ENCODE measurements around the gene CSNK2B.

The CSNK2B gene

DNA sequence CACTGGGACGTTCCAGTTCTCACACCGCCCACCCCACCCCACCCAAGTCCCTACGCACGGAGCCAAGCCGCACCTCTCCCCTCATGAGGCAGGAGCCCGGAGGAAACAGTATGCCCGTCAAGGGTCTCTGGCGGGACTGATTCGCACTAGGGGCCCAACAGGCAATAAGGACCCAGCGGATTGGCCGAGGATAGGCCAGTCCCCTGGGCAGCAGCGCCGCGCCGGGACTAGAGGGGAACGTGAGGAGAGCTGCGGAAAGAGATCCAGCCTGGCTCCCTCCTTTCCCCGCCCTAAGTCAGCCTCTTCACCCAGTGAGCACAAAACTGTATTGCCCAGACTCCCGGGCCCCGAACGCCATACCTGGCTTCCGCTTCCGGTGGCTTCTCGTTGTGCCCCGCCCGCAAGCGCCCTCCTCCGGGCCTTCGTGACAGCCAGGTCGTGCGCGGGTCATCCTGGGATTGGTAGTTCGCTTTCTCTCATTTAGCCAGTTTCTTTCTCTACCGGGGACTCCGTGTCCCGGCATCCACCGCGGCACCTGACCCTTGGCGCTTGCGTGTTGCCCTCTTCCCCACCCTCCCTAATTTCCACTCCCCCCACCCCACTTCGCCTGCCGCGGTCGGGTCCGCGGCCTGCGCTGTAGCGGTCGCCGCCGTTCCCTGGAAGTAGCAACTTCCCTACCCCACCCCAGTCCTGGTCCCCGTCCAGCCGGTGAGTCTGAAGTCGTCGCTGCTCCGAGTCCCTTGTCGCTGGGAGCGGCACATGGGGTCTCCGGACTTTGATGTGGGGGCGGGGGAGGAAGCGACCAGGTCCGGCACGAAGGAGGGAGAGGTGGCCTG, at the start of gene CSNK2B:
Gene CSNK2B, plus strand, starts transcription at position 580 of the 836 bp plus-strand sequence. CDS start 752 bp downstream, outside the sequence.
- peak within 1 kb of the TSS; percentile 96 for H3K4me3 ChIP-seq (ENCODE audit: low read depth, low read length)
- peak; percentile 98 for DNase-seq (ENCODE audit: low read depth)
- TF ChIP-seq, protein P1, sequence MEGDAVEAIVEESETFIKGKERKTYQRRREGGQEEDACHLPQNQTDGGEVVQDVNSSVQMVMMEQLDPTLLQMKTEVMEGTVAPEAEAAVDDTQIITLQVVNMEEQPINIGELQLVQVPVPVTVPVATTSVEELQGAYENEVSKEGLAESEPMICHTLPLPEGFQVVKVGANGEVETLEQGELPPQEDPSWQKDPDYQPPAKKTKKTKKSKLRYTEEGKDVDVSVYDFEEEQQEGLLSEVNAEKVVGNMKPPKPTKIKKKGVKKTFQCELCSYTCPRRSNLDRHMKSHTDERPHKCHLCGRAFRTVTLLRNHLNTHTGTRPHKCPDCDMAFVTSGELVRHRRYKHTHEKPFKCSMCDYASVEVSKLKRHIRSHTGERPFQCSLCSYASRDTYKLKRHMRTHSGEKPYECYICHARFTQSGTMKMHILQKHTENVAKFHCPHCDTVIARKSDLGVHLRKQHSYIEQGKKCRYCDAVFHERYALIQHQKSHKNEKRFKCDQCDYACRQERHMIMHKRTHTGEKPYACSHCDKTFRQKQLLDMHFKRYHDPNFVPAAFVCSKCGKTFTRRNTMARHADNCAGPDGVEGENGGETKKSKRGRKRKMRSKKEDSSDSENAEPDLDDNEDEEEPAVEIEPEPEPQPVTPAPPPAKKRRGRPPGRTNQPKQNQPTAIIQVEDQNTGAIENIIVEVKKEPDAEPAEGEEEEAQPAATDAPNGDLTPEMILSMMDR (IDR thresholded peaks at IDR 0.05; ENCODE audit: insufficient read depth, low read depth, low read length, missing control alignments), result no peak

- no peak overlapping the region for H3K4me3 ChIP-seq (ENCODE audit: low read depth, low read length)
- peak; percentile 49 for DNase-seq (ENCODE audit: low read depth)
- TF ChIP-seq, protein P1 (IDR thresholded peaks at IDR 0.05; ENCODE audit: insufficient read depth, low read depth, low read length, missing control alignments), result no peak
Observed at GRCh38 chr6:31617010-31617409, 48.9 kb upstream of the CSNK2B start.

GRCh38 chr6:31619805-31620585, 45.9 kb upstream of the CSNK2B start:
- DNase-seq (ENCODE audit: low read depth), result peak; percentile 100
- peak overlapping the region; percentile 68 for H3K4me3 ChIP-seq (ENCODE audit: low read depth, low read length)
- TF ChIP-seq, protein P1 (IDR thresholded peaks at IDR 0.05; ENCODE audit: insufficient read depth, low read depth, low read length, missing control alignments), result no peak

- no peak for DNase-seq (ENCODE audit: low read depth)
- TF ChIP-seq, protein P1 (IDR thresholded peaks at IDR 0.05; ENCODE audit: insufficient read depth, low read depth, low read length, missing control alignments), result no peak
- H3K4me3 ChIP-seq (ENCODE audit: low read depth, low read length), result peak within 1 kb of the TSS; percentile 98
Observed at GRCh38 chr6:31620586-31621319, 45.1 kb upstream of the CSNK2B start, which contains the start of gene PRRC2A. PRRC2A (plus strand) TSS chr6:31620715; CDS start chr6:31622790, 2,075 bp downstream.

DNA sequence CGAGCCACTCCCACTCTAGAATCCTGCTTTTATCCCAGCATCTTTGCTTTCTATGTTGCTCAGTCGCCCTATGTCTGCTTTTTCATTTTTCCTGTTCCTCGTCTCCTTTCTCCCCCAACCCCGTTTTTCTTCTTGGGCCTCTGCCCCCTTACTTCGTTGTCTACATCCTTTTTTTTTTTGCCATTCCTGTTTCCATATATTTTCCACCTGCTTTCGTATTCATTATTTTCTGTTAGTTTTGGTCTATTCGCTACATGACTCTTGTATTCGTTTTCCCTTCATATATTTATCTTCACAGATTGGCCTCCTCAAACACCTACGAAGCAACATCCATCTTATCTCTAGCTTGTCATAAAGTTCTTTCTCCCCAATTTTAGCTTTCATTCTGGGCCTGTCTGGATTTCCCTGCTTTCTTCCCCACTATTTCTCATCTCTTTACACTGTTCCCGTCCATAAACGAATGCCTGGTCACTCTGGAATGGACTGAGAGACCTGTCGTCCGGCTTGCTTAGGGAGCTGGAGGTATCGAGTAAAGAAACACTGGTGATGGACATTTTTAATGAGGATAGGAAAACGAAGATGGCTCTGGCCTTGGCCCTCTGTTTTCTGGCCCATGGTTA, 44.5 kb upstream of the CSNK2B start:
- peak overlapping the region; percentile 98 for H3K4me3 ChIP-seq (ENCODE audit: low read depth, low read length)
- no peak for DNase-seq (ENCODE audit: low read depth)
- TF ChIP-seq, protein P1 (IDR thresholded peaks at IDR 0.05; ENCODE audit: insufficient read depth, low read depth, low read length, missing control alignments), result no peak

GRCh38 chr6:31621991-31622390, 43.9 kb upstream of the CSNK2B start:
- no peak for DNase-seq (ENCODE audit: low read depth)
- peak overlapping the region; percentile 98 for H3K4me3 ChIP-seq (ENCODE audit: low read depth, low read length)

More at GRCh38 chr6:31621991-31622390, 43.9 kb upstream of the CSNK2B start:
- TF ChIP-seq, protein P1 (IDR thresholded peaks at IDR 0.05; ENCODE audit: insufficient read depth, low read depth, low read length, missing control alignments), result no peak

All from GM12865 (cell line).